ENCODE results near the gene CA5A. TPM values are rescaled to one million over a fixed set of nuclear protein-coding genes. Genes with fewer than 3 reads are reported as not detected.

CA5A gene
- total RNA-seq, 1 donor from 2014 or later, result not detected

DNA sequence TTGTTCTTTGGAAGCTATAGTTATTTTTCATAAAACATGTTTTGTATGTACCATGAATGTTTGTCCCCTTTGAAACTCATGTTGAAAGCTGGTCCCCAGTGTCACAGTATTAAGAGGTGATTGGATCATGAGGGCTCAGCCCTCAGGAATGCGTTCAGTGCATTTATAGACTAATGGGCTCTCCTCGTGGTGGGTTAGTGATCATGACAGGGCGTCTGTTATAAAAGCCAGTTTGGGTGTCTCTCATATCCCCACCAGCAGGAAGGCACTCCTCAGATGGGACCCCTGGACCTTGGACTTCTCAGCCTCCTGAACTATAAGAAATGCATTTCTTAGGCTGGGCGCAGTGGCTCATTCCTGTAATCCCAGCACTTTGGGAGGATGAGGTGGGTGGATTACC is 25.3 kb upstream of the CA5A start:
- DNase-seq, result no peak

GRCh38 chr16:87960852-87961251 is 24.5 kb upstream of the CA5A start:
- no peak for DNase-seq

GRCh38 chr16:87960296-87960695 is 24.0 kb upstream of the CA5A start:
- DNase-seq, result no peak

- DNase-seq, result no peak
Observed at GRCh38 chr16:87959391-87959990, 23.2 kb upstream of the CA5A start.

- DNase-seq, result no peak
Observed at GRCh38 chr16:87958632-87959031, 22.3 kb upstream of the CA5A start.

DNA sequence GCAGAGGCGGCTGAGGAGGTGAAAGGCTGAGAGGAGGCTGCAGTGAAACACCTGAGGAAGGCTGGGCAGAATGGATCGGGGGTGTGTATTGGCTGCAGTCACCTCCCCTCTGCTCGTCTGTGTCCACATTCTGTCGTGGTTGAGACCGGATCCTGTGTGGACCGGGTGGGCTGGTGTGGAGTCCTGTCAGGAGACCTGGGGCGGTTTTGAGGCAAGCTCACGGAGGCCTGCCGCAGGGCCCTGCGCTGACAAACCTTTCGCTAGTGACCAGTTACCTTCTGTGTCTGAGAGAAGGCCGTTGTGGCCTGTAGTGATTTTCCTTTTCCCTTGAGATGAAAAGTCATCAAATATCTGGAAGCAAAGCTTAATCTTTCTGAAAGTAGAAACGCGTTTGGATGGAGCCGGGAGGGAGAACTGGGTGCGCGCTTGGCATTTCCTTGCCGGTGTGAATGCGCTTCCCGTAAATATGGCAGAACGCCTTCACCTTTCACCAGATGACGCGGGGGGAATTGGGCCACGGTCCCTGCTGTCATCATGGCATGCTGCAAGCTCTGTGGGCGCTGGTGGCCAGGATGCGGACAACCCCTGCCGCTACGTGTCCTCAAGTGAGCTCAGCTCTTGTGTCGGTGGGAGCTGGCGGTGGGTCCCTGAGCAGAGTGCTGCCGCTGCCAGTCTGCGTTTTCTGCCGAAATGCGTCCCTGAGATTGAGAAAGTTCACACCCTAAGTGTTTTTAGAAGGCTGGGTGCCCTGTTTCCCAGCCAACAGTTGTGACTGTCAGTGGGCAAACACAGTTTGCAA is 21.2 kb upstream of the CA5A start:
- DNase-seq, result no peak

DNA sequence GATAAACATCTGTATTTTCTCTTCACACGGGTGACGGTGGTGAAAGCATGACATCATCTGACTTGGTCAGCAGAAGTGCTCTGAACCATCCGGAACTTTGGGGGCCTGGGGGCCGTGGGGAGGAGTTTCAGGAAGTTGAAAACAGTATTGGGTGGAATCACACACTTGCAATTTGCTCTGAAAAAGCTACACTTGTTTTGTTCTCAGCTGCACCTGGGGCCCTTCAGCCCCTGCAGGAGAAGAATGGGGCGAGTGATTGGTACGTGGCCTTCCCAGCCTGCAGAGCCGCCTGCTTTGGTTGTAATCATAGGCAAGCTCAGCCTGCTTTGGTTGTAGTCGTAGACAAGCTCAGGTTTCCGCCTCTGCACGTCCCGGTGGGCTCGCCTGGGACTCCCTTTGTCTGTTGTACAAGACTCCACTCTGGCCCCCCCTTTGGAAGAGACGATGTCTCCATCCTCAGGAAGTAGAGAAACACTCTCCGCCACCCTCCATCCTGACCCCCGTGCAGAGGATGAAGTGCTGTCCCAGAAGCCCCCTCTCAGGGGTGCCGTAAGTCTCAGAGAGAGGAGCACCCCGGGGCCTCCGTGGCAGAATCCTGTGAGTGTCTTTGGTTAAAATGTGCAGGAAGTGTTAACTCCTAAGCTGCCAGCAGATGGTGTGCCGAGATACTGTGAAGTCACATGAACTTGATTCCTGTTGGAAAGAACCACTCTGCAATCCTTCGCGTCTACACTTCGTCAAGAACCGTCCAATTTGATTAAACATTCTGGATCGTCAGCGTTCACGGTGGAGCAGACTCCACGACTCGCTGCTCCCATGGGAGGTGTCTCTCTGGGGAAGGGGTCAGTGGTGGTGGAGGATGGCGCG is 20.3 kb upstream of the CA5A start:
- no peak for DNase-seq

- DNase-seq, result no peak
Observed at GRCh38 chr16:87956098-87956364, 19.7 kb upstream of the CA5A start.

DNA sequence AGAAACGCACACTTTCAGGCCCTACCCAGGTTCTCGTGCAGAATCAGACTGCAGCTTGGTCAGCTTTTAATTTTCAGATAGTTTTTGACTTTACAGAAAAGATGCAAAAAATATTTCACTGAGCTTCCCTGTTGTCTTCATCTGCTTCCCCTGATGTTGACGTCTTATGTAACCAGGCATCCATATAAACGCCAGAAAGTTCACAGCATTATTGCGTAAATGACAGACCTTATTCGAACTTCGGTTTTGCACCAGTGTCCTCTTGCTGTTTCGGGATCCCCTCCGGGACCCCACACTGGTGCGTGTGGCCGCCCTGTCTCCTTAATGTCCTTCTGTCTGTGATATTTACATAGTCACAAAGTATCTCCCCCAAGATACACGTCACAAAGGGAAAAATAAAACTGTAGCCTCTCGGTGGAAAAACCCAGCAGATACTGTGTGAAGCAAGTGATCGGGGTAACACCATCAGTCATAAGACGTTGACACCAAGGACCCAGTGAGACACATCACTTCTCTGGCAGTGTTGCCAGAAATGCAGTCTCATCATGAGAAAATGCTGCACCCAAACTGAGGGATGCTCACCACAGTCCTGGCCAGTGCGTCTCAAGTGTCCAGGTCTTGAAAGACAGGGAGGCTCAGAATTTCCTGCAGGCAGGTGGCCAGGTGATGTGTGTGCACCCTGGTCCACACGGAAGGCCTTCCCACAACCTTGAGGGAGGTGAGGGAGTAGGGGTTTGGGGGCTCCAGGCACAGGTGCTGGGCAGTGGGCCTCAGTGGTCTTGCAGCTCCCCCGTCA is 19.2 kb upstream of the CA5A start:
- DNase-seq, result no peak

GRCh38 chr16:87954826-87955225 is 18.5 kb upstream of the CA5A start:
- no peak for DNase-seq

DNA sequence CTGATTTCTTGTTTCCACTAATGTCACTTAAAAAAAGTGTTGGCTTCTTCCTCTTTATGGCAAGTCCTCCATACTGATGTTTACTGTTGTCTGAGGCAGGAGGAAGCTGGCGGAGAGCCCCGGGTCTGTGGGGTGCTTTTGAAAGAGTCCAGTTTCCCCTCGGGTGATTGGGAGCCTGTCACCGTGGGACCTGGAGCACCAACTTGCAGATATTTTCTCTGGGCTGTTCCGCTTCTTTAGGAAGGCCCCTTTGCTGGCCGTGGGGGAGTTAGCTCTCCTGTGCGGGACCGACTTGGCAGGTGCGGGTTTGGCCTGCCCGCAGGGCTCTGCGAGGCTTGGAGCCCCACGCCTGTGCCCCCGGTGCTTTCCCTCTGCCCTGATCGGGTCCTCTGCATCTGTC is 18.0 kb upstream of the CA5A start:
- DNase-seq, result no peak

GRCh38 chr16:87953308-87954215 is 17.2 kb upstream of the CA5A start:
- DNase-seq, result no peak

DNA sequence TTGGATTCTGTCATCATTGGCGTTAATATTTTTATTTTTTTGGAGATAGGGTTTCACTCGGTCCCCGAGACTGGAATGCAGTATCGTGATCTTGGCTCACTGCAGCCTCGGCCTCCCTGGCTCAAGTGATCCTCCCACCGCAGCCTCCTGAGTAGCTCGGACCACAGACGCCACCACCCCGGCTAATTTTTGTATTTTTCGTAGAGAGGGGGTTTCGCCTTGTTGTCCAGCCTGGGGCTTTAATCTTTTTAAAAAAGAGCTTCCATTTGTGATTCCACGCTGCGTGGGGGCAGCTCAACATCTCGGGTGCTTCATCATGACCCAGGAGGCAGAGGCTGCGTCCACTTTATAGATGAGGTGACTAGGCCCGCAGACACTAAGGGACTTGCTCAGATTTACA is 16.4 kb upstream of the CA5A start:
- DNase-seq, result no peak

- no peak for DNase-seq
Observed at GRCh38 chr16:87951552-87952538, 15.5 kb upstream of the CA5A start.

DNA sequence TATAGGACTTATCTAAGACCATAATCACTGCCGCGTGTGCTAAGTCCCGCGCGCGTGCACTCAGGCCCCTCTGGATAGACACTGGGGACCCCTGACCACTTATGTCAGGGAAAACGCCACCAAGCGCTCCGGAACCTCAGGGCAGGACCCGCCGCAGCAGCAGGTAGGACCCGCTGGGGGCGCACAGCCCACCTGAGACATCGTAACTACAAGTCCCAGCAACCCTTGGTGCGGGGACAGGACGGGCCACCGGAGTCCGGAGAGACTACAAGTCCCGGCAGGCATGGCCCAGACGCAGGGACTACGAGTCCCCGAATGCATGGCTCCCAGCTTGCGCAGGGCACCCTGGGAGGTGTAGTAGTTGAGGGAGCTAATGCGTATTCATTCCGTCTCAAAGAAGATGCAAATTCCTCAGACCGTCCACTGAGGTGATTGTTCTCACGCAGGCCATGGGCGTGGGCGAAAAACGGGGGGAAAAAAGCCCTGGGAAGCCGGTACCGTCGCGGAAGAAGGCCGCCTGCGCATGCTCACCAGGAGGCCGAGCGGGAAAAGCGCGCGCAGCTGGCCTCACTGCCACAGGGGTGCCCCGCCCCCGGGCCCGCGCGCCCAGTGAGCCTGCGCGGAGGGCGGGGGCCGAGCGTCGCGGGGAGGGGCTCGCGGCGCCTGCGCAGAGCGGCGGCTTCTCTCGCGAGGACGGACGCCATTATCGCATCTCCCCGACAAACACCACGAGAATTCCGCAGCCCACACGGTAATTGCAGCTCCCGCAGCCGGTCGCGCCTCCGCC is 14.6 kb upstream of the CA5A start, which contains the start of gene BANP:
BANP (plus strand) TSS at position 670 of the 787 bp plus-strand sequence. CDS start 23,682 bp downstream, outside the sequence.
- peak; percentile 96 for DNase-seq

DNA sequence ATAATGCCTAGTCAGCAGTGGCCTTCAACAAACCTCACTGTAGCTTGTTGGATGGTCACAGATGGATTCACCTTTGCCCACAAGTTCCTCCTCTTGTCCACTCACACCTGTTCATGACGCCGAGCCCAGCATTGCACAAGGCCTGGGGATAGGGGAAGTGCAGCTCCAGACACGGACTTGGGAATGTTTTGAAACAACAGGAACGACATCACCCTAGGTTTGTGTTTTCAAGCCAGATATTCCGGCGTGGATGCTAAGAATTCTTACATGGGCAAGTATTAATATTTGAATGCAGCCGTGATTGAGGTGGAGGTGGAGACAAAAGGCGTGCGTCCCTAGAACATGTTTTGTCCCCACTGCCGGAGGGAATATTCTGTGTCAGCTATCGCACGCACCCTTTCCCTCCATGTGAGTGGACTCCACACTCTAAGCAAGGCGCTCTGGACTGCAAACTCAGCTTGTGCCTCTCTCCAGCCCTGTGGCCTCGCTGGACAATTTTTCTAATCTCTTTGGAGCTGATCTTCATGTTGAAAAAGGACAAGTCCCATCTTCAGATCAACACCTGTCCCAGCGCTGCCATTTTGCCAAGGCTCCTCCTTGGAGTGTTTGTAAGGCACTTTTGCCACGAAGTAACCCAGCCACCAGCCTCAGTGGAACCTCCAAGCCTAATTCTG is 12.9 kb upstream of the CA5A start:
- DNase-seq, result no peak

DNA sequence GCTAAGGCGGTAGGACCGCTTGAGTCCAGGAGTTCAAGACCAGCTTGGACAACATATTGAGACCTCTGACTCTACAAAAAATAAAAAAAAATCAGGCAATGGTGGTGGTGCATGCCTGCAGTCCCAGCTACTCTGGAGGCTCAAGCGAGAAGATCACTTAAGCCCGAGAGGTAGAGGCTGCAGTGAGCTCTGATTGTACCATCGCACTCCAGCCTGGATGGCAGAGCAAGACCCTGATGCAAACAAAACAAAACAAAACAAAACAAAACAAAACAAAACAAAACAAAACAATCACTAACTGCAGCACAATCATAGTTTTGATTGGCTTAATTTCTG is 12.4 kb upstream of the CA5A start:
- no peak for DNase-seq

- no peak for DNase-seq
Observed at GRCh38 chr16:87948119-87948545, 11.8 kb upstream of the CA5A start.
